Measurements from ENCODE around the gene GLI1.
"Not testable (repeated sequence)": the region's sequence is repeated elsewhere in the genome, so short reads cannot be mapped to it uniquely, and the experiment has no call there.

GLI1 gene

GRCh38 chr12:57439762-57440266, 19.8 kb upstream of the GLI1 start:
- Histone ChIP-seq H3K27me3 (ENCODE audit: insufficient read depth, poor library complexity, severe bottlenecking) (no peaks in the 10 kb centered on the region), H3K4me3 (replicated peaks; ENCODE audit: insufficient read depth, low read length) (no peak overlapping the region), H3K27ac (replicated peaks) (no peak overlapping the region)
- no peak for DNase-seq (ENCODE audit: low read depth in 1 of 2, low spot score in 1 of 2)
- no peak for TF ChIP-seq CTCF (IDR thresholded peaks at IDR 0.05; ENCODE audit: insufficient read depth, low read length)
- no peak for TF ChIP-seq REST (IDR thresholded peaks at IDR 0.05; ENCODE audit: insufficient replicate concordance, low read depth)
- TF ChIP-seq GABPA (IDR thresholded peaks at IDR 0.05; ENCODE audit: low read depth): no peak
- TF ChIP-seq POLR2AphosphoS5 (IDR thresholded peaks at IDR 0.05; ENCODE audit: low read depth): no peak
- TF ChIP-seq SPI1 (IDR thresholded peaks at IDR 0.05; ENCODE audit: borderline replicate concordance, low read depth): no peak

GRCh38 chr12:57441393-57441792, 18.2 kb upstream of the GLI1 start:
- H3K27ac ChIP-seq (replicated peaks); DNase-seq (ENCODE audit: low read depth in 1 of 2, low spot score in 1 of 2); H3K27me3 ChIP-seq (ENCODE audit: insufficient read depth, poor library complexity, severe bottlenecking); H3K4me3 ChIP-seq (replicated peaks; ENCODE audit: insufficient read depth, low read length): not testable (repeated sequence)

- Histone ChIP-seq H3K4me3 (replicated peaks; ENCODE audit: insufficient read depth, low read length) (no peak overlapping the region), H3K27ac (replicated peaks) (no peak overlapping the region; the same call in 1 of the 2 replicates), H3K27me3 (ENCODE audit: insufficient read depth, poor library complexity, severe bottlenecking) (no peaks in the 10 kb centered on the region)
- no peak for DNase-seq (ENCODE audit: low read depth in 1 of 2, low spot score in 1 of 2)
- TF ChIP-seq CTCF (IDR thresholded peaks at IDR 0.05; ENCODE audit: insufficient read depth, low read length) (no peak), GABPA (IDR thresholded peaks at IDR 0.05; ENCODE audit: low read depth) (no peak), REST (IDR thresholded peaks at IDR 0.05; ENCODE audit: insufficient replicate concordance, low read depth) (no peak), POLR2AphosphoS5 (IDR thresholded peaks at IDR 0.05; ENCODE audit: low read depth) (no peak), SPI1 (IDR thresholded peaks at IDR 0.05; ENCODE audit: borderline replicate concordance, low read depth) (no peak)
Measured at GRCh38 chr12:57441846-57442427, 17.6 kb upstream of the GLI1 start.

- H3K4me3 ChIP-seq (replicated peaks; ENCODE audit: insufficient read depth, low read length); DNase-seq (ENCODE audit: low read depth in 1 of 2, low spot score in 1 of 2); H3K27me3 ChIP-seq (ENCODE audit: insufficient read depth, poor library complexity, severe bottlenecking); H3K27ac ChIP-seq (replicated peaks): not testable (repeated sequence)
Measured at GRCh38 chr12:57444337-57444736, 15.2 kb upstream of the GLI1 start.

- no peak for DNase-seq (ENCODE audit: low read depth in 1 of 2, low spot score in 1 of 2)
- Histone ChIP-seq H3K27me3 (ENCODE audit: insufficient read depth, poor library complexity, severe bottlenecking) (no peaks in the 10 kb centered on the region), H3K27ac (replicated peaks) (no peak overlapping the region), H3K4me3 (replicated peaks; ENCODE audit: insufficient read depth, low read length) (no peak overlapping the region)
- TF ChIP-seq REST (IDR thresholded peaks at IDR 0.05; ENCODE audit: insufficient replicate concordance, low read depth) (no peak), POLR2AphosphoS5 (IDR thresholded peaks at IDR 0.05; ENCODE audit: low read depth) (no peak), GABPA (IDR thresholded peaks at IDR 0.05; ENCODE audit: low read depth) (no peak), SPI1 (IDR thresholded peaks at IDR 0.05; ENCODE audit: borderline replicate concordance, low read depth) (no peak), CTCF (IDR thresholded peaks at IDR 0.05; ENCODE audit: insufficient read depth, low read length) (no peak)
Measured at GRCh38 chr12:57444744-57445143, 14.8 kb upstream of the GLI1 start.
